ENCODE measurements around the gene C1QL3.

The C1QL3 gene

DNA sequence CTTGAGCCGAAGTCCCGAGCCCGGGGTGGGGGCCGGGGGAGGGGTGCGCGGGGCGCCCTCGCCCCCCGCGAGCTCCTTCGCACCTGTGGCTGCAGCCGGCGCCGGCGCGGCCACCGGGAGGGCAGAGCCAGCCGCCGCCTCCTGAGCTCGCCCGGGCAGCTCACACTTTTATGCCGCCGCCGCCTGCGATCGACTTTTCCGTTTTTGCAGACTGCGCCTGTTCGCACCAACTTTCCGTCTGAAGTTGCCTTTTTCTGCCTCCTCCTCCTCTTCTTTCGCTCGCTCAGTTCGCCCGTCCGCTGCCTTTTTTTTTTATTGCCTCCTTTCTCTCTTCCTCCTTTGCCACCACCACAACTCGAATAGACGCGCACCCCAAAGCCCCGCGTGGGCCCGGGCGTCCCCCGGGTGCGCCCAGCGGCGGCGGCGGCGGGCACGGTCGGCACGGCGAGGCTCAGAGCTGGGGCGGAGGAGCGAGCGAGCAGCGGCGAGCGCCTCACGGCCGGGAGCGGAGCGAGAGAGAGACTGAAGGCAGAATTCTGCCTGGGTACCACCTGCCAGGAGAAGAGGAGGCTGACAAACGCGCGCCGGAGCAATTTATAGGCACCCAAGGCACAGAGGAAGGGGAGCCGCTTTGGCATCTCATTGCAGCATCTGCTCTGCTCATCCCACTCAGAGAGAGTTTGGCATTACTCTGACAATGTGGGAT lies at the start of gene C1QL3:
C1QL3 (minus strand) TSS at position 569 of the 706 bp plus-strand sequence. CDS start 814 bp downstream, outside the sequence.
- Histone ChIP-seq H3K9ac (ENCODE audit: low read length) (no peak within 1 kb of the TSS), H3K36me3 (ENCODE audit: control insufficient read depth, insufficient read depth, low read length, severe bottlenecking) (no peaks in the 10 kb centered on the region), H3K4me3 (ENCODE audit: low read length) (peak within 1 kb of the TSS; percentile 71), H3K4me1 (ENCODE audit: control insufficient read depth, insufficient read depth, low read length) (peaks cover 5% of the 10 kb centered on the region), H3K9me3 (ENCODE audit: control insufficient read depth, low read length) (no peaks in the 10 kb centered on the region), H3K27me3 (replicated peaks; ENCODE audit: control insufficient read depth, insufficient read depth, low read length) (peaks cover 20% of the 10 kb centered on the region)
- DNase-seq (ENCODE audit: low read depth), result peak; percentile 48

- Histone ChIP-seq H3K4me1 (ENCODE audit: control insufficient read depth, insufficient read depth, low read length) (no peaks in the 10 kb centered on the region), H3K9ac (ENCODE audit: low read length) (no peak overlapping the region), H3K36me3 (ENCODE audit: control insufficient read depth, insufficient read depth, low read length, severe bottlenecking) (no peaks in the 10 kb centered on the region), H3K27me3 (replicated peaks; ENCODE audit: control insufficient read depth, insufficient read depth, low read length) (peaks cover 9% of the 10 kb centered on the region), H3K9me3 (ENCODE audit: control insufficient read depth, low read length) (peaks cover 6% of the 10 kb centered on the region), H3K4me3 (ENCODE audit: low read length) (no peak overlapping the region)
- no peak for DNase-seq (ENCODE audit: low read depth)
Observed at GRCh38 chr10:16570731-16571130, 49.1 kb upstream of the C1QL3 start.

- DNase-seq (ENCODE audit: low read depth), result no peak
- Histone ChIP-seq H3K36me3 (ENCODE audit: control insufficient read depth, insufficient read depth, low read length, severe bottlenecking) (no peaks in the 10 kb centered on the region), H3K9ac (ENCODE audit: low read length) (no peak overlapping the region), H3K27me3 (replicated peaks; ENCODE audit: control insufficient read depth, insufficient read depth, low read length) (peaks cover 11% of the 10 kb centered on the region), H3K4me3 (ENCODE audit: low read length) (no peak overlapping the region), H3K9me3 (ENCODE audit: control insufficient read depth, low read length) (no peaks in the 10 kb centered on the region), H3K4me1 (ENCODE audit: control insufficient read depth, insufficient read depth, low read length) (no peaks in the 10 kb centered on the region)
Observed at GRCh38 chr10:16566202-16566805, 44.6 kb upstream of the C1QL3 start.

DNA sequence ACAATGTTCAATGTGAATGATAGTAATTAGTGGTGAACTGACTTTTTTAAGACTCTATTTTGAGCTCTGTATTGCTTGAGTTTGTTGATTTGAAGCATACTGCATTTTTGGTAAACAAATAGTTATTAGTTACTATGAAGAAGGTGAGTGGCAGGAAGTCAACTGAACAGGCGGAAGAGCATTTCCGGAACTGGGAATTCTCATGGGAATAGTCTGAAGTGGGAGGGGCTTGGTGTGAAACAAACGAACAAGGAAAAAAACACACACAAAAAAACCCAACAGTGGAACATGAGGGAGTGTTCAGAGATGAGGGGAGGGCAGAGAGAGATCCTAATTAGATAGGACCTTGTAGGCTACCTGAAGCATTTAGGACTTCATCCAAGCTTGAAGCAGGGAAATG lies 43.9 kb upstream of the C1QL3 start:
- Histone ChIP-seq H3K4me3 (ENCODE audit: low read length) (no peak overlapping the region), H3K4me1 (ENCODE audit: control insufficient read depth, insufficient read depth, low read length) (no peaks in the 10 kb centered on the region), H3K36me3 (ENCODE audit: control insufficient read depth, insufficient read depth, low read length, severe bottlenecking) (no peaks in the 10 kb centered on the region), H3K27me3 (replicated peaks; ENCODE audit: control insufficient read depth, insufficient read depth, low read length) (peaks cover 11% of the 10 kb centered on the region), H3K9ac (ENCODE audit: low read length) (no peak overlapping the region), H3K9me3 (ENCODE audit: control insufficient read depth, low read length) (no peaks in the 10 kb centered on the region)
- no peak for DNase-seq (ENCODE audit: low read depth)

DNA sequence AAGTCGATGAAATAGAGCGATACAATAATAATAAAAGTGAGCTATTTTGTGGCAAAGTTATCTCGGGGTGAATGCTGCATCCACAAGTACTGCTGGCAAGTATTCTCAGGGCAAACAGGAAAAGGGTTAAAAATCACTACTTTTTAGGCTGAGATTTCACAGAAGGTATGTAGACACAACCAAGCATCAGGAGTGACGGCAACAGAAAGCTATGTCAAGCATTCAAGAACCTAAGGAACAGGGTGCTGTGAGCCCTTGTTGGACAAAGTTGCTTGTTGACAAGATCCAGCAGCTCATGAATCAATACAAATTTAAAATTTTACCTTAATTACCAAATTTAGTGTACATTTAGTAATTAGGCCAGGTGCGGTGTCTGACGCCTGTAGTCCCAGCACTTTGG lies 41.2 kb upstream of the C1QL3 start:
- DNase-seq (ENCODE audit: low read depth), result no peak
- Histone ChIP-seq H3K4me1 (ENCODE audit: control insufficient read depth, insufficient read depth, low read length) (no peaks in the 10 kb centered on the region), H3K9ac (ENCODE audit: low read length) (no peak overlapping the region), H3K36me3 (ENCODE audit: control insufficient read depth, insufficient read depth, low read length, severe bottlenecking) (no peaks in the 10 kb centered on the region), H3K4me3 (ENCODE audit: low read length) (no peak overlapping the region), H3K27me3 (replicated peaks; ENCODE audit: control insufficient read depth, insufficient read depth, low read length) (peaks cover 11% of the 10 kb centered on the region), H3K9me3 (ENCODE audit: control insufficient read depth, low read length) (peaks cover 9% of the 10 kb centered on the region)

GRCh38 chr10:16559236-16559773 lies 37.6 kb upstream of the C1QL3 start:
- H3K9ac ChIP-seq (ENCODE audit: low read length), result no peak overlapping the region
- peaks cover 9% of the 10 kb centered on the region for H3K9me3 ChIP-seq (ENCODE audit: control insufficient read depth, low read length)
- no peaks in the 10 kb centered on the region for H3K4me1 ChIP-seq (ENCODE audit: control insufficient read depth, insufficient read depth, low read length)
- no peaks in the 10 kb centered on the region for H3K27me3 ChIP-seq (replicated peaks; ENCODE audit: control insufficient read depth, insufficient read depth, low read length)
- no peaks in the 10 kb centered on the region for H3K36me3 ChIP-seq (ENCODE audit: control insufficient read depth, insufficient read depth, low read length, severe bottlenecking)
- no peak for DNase-seq (ENCODE audit: low read depth)
- H3K4me3 ChIP-seq (ENCODE audit: low read length), result no peak overlapping the region

- Histone ChIP-seq H3K9ac (ENCODE audit: low read length) (no peak overlapping the region), H3K4me3 (ENCODE audit: low read length) (no peak overlapping the region), H3K36me3 (ENCODE audit: control insufficient read depth, insufficient read depth, low read length, severe bottlenecking) (no peaks in the 10 kb centered on the region), H3K27me3 (replicated peaks; ENCODE audit: control insufficient read depth, insufficient read depth, low read length) (peaks cover 11% of the 10 kb centered on the region), H3K9me3 (ENCODE audit: control insufficient read depth, low read length) (no peaks in the 10 kb centered on the region), H3K4me1 (ENCODE audit: control insufficient read depth, insufficient read depth, low read length) (no peaks in the 10 kb centered on the region)
- DNase-seq (ENCODE audit: low read depth), result no peak
Observed at GRCh38 chr10:16547973-16548372, 26.3 kb upstream of the C1QL3 start.

DNA sequence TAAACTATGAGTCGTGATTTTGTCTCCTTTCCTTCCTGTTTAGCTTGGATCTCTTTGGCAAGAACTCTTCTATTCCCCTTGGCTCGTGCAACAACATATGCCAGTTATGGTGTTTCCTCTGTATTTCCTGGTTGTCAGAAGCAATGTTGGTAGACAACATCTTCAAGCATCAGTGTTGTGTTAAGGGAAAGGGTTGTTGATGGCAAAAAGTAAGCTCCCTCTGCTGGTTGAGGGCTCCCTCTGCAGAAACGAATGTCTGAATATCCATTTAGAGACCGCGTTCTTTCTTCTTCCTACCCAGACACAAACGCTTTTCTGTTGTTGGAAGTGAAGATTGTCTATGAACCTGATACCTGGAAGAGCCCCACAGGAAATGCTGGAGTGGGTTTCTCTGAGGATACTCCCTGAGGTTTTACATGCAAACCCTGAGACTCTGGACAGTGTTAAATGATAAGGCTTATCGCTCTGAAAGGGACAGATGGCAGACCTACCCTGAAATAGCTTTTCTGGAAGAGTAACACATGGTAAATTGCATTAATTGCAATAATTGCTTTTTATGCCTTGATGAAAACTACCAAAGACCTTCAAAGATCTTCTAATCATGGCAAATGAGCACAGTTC lies 23.5 kb upstream of the C1QL3 start:
- no peaks in the 10 kb centered on the region for H3K4me1 ChIP-seq (ENCODE audit: control insufficient read depth, insufficient read depth, low read length)
- H3K27me3 ChIP-seq (replicated peaks; ENCODE audit: control insufficient read depth, insufficient read depth, low read length), result peaks cover 22% of the 10 kb centered on the region
- no peaks in the 10 kb centered on the region for H3K36me3 ChIP-seq (ENCODE audit: control insufficient read depth, insufficient read depth, low read length, severe bottlenecking)
- no peak overlapping the region for H3K9ac ChIP-seq (ENCODE audit: low read length)
- H3K9me3 ChIP-seq (ENCODE audit: control insufficient read depth, low read length), result no peaks in the 10 kb centered on the region
- H3K4me3 ChIP-seq (ENCODE audit: low read length), result no peak overlapping the region
- DNase-seq (ENCODE audit: low read depth), result peak; percentile 63

DNA sequence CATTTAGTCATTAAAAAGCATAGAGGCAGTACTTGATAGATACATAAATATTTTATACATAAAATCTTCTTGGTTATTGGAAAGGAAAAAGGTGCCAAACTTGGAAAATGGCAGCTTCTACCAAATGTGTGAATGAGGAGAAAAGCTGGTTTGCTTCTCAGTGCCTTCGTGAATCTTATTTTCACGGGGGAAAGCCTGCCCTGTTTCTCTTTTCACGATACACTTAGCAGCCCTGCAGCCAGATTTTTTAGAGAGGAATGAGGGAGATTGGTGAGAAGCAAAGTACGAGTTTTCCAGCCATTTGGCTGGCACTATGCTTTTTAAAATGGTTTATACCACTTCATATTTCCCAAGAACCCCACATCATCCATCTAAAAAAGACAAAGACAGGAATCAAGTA lies 22.9 kb upstream of the C1QL3 start:
- Histone ChIP-seq H3K4me1 (ENCODE audit: control insufficient read depth, insufficient read depth, low read length) (no peaks in the 10 kb centered on the region), H3K27me3 (replicated peaks; ENCODE audit: control insufficient read depth, insufficient read depth, low read length) (peaks cover 24% of the 10 kb centered on the region), H3K4me3 (ENCODE audit: low read length) (no peak overlapping the region), H3K9ac (ENCODE audit: low read length) (no peak overlapping the region), H3K36me3 (ENCODE audit: control insufficient read depth, insufficient read depth, low read length, severe bottlenecking) (no peaks in the 10 kb centered on the region), H3K9me3 (ENCODE audit: control insufficient read depth, low read length) (no peaks in the 10 kb centered on the region)
- no peak for DNase-seq (ENCODE audit: low read depth)

- no peak for DNase-seq (ENCODE audit: low read depth)
- H3K36me3 ChIP-seq (ENCODE audit: control insufficient read depth, insufficient read depth, low read length, severe bottlenecking), result no peaks in the 10 kb centered on the region
- H3K27me3 ChIP-seq (replicated peaks; ENCODE audit: control insufficient read depth, insufficient read depth, low read length), result peaks cover 23% of the 10 kb centered on the region
- H3K9me3 ChIP-seq (ENCODE audit: control insufficient read depth, low read length), result no peaks in the 10 kb centered on the region
- no peak overlapping the region for H3K4me3 ChIP-seq (ENCODE audit: low read length)
- no peaks in the 10 kb centered on the region for H3K4me1 ChIP-seq (ENCODE audit: control insufficient read depth, insufficient read depth, low read length)
- no peak overlapping the region for H3K9ac ChIP-seq (ENCODE audit: low read length)
Observed at GRCh38 chr10:16544099-16544498, 22.4 kb upstream of the C1QL3 start.

GRCh38 chr10:16536155-16536554 lies 14.5 kb upstream of the C1QL3 start:
- no peaks in the 10 kb centered on the region for H3K4me1 ChIP-seq (ENCODE audit: control insufficient read depth, insufficient read depth, low read length)
- H3K36me3 ChIP-seq (ENCODE audit: control insufficient read depth, insufficient read depth, low read length, severe bottlenecking), result no peaks in the 10 kb centered on the region
- no peak overlapping the region for H3K4me3 ChIP-seq (ENCODE audit: low read length)
- peaks cover 18% of the 10 kb centered on the region for H3K27me3 ChIP-seq (replicated peaks; ENCODE audit: control insufficient read depth, insufficient read depth, low read length)
- no peaks in the 10 kb centered on the region for H3K9me3 ChIP-seq (ENCODE audit: control insufficient read depth, low read length)
- H3K9ac ChIP-seq (ENCODE audit: low read length), result no peak overlapping the region
- no peak for DNase-seq (ENCODE audit: low read depth)
